GM23248 (cell line): ENCODE results near the gene ADAMTS18.
"Not testable (repeated sequence)": the region's sequence is repeated elsewhere in the genome, so short reads cannot be mapped to it uniquely, and the experiment has no call there.

ENCODE experiments used
- EZH2 ChIP-seq: fragments of 200-600 bp; sonication (generic); IDR thresholded peaks from 2 replicates; pipeline ENCODE4 v1.6.1; 2018; ENCODE audit warnings: antibody characterized with exemption, mild to moderate bottlenecking; ENCODE audit not compliant: insufficient read depth, poor library complexity, severe bottlenecking
- EZH2phosphoT487 ChIP-seq: fragments of 200-600 bp; sonication (generic); IDR thresholded peaks from 2 replicates; pipeline ENCODE4 v1.6.1; 2018; ENCODE audit warnings: antibody characterized with exemption, moderate library complexity, mild to moderate bottlenecking, low read depth; ENCODE audit not compliant: insufficient read depth

- TF ChIP-seq EZH2, EZH2phosphoT487: not testable (repeated sequence)
Observed at GRCh38 chr16:77275303-77275702, 159.5 kb downstream of the ADAMTS18 start.
